Endothelial cell of coronary artery (primary cell): ENCODE results near the gene MOB4. TPM values are rescaled to one million over a fixed set of nuclear protein-coding genes. Genes with fewer than 3 reads are reported as not detected.

Experiments used
- total RNA-seq: library from RNA; depleted of rRNA; stranded (reverse); fragments of >200 nt; gene quantifications from 2 replicates; pipeline ENCODE4 v1.2.3, GENCODE V29; 2014

MOB4 gene
- 27.3 and 28.8 TPM in 2 replicates for total RNA-seq

DNA sequence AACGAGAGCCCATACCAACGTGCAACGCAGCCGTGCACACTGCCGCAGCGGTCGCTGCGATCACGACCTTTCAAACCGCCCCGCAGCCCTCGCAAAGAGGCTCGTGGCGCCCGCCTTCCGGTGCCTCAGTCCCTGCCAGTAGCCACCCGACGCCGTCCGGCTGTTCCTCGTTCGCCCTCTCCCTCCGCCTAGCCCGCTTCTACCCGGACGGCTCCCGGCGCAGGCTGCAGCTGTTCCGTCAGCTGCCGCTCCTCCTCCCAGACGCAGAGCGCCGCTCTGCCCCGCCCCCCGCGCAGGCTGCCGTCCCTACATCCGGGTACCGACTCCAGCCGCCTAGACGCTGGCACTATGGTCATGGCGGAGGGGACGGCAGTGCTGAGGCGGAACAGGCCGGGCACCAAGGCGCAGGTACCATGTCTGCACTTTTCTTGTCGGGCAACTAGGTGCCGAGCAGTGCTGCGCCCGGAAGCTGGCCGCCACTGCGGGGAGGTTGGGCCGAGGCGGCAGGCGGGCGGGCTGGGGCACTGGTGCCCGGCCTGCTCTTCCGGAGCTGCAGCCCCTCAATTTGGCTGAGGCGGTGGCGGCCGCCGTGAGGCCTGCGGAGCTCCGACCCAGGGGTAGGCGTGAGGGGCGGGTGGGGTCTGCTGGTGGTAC lies at the start of gene MOB4:
TSS of gene MOB4 (plus strand) at position 328 of the 654 bp plus-strand sequence. CDS start at position 349, 21 bp downstream.

DNA sequence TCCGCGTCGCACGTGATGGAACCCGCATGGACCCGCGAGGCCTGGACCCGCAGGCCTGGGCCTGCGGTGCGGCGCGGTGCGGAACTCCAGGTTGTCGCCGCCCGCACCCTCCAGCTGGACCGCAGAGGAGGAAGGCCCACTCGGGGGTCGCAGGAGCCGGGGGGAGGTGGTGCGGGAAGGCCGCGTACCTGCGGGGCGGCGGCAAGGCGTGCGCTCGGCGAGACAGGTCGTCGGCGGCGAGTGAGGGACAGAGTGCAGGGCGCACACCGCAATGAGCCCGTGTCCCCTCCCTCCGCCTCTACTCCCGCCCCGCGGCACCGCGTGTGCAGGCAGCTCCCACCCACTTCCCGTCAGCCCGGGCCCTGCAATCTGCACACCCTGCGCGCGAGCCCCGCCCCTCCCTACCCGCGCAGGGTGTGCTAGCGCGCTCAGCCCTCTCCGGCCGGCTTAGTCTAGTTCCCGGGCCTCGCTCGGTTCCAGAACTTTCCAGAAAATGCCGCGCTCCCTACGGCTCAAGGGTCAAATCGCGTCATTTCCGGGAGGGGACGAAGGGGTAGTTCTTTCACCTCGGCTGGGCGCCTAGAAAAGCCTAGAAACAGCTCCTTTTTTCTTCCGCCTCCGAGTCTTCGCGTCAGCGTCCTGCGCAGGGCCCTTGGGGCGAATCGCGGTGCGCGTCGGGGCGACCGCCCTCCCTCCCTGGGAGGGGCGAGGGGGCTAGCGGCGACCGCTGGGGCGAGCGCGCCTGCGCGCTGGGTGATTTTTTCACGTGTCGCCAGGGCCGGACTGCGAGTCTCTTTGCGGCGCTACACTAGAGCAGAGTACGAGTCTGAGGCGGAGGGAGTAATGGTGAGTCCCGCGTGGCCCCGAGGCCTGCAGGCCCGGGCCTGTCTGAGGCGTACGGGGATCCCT lies 16.0 kb upstream of the MOB4 start, which contains the start of the genes HSPD1 and HSPE1:
TSS of gene HSPD1 (minus strand) at position 247 of the 909 bp plus-strand sequence. CDS start 992 bp downstream, outside the sequence.
TSS of gene HSPE1 (plus strand) at position 786 of the 909 bp plus-strand sequence. CDS start at position 844, 58 bp downstream.

Other genes starting within 250 kb of the MOB4 start
- gene ANKRD44, start 205.3 kb upstream of the MOB4 start, total RNA-seq, result 5.6 and 7.6 TPM in 2 replicates
- 160 and 179 TPM in 2 replicates for gene SF3B1, start 81.0 kb upstream of the MOB4 start, total RNA-seq
- gene COQ10B, start 62.5 kb upstream of the MOB4 start, total RNA-seq, result 22.6 and 27.4 TPM in 2 replicates
- 220 and 310 TPM in 2 replicates for gene HSPD1, start 16.2 kb upstream of the MOB4 start, total RNA-seq
- 118 and 149 TPM in 2 replicates for gene HSPE1, start 15.7 kb upstream of the MOB4 start, total RNA-seq
- gene RFTN2, start 159.5 kb downstream of the MOB4 start, total RNA-seq, result 3.8 and 5.1 TPM in 2 replicates
- 4.0 and 4.7 TPM in 2 replicates for gene MARS2, start 189.3 kb downstream of the MOB4 start, total RNA-seq